Measurements from ENCODE around the gene SEMA5B. TPM values are rescaled to one million over a fixed set of nuclear protein-coding genes. Genes with fewer than 3 reads are reported as not detected.

Gene SEMA5B
- total RNA-seq, 1 experiment from 2014 or later: 9.4 TPM

DNA sequence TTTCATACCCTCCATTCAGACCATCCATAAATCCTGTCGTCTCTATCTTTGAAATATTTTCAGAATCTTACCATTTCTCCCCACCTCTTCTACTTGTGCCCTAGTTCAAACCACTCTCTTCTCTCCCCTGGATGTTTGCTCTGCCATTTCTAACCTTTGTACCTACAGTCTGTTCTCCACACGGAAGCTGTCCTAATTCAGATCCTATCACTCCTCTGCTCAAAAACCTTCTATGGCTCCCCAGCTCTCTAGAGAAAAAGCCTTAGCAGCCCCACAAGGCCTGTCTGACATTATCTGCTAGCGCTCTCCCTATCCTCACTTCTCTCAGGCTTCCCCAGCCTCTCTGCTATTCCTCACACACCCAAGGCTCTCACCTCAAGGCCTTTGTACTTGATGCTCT lies 4.5 kb upstream of the SEMA5B start:
- H2AFZ ChIP-seq (ENCODE audit: low read length): no peak overlapping the region
- no peak overlapping the region for H3K4ac ChIP-seq (ENCODE audit: low read depth, low read length)
- no peaks in the 10 kb centered on the region for H4K20me1 ChIP-seq (ENCODE audit: control insufficient read depth, insufficient read depth, insufficient read length)
- no peaks in the 10 kb centered on the region for H3K79me1 ChIP-seq (ENCODE audit: insufficient read depth, low read depth, low read length, poor library complexity, severe bottlenecking)
- no peaks in the 10 kb centered on the region for H3K9me3 ChIP-seq (ENCODE audit: control insufficient read depth, low read depth, low read length)
- Mint-ChIP-seq H3K4me1 (peaks cover 16 to 21% of the 10 kb centered on the region in 2 experiments), H3K27ac (no peak overlapping the region), H3K27me3 (ENCODE audit: low read depth) (peaks cover 7% of the 10 kb centered on the region), H3K4me3 (no peak overlapping the region), H3K36me3 (ENCODE audit: insufficient read depth in 1 of 3, low read depth in 3 of 3) (no peaks in the 10 kb centered on the region), H3K9me3 (no peaks in the 10 kb centered on the region)
- H3K56ac ChIP-seq (ENCODE audit: insufficient read length, low read depth, low read length): no peak overlapping the region
- H2BK12ac ChIP-seq (ENCODE audit: insufficient read length, low read depth, low read length): no peak overlapping the region
- no peak overlapping the region for H3K23ac ChIP-seq (ENCODE audit: insufficient read length, low read depth, low read length)
- no peak overlapping the region for H3T11ph ChIP-seq (ENCODE audit: low read length)
- no peak overlapping the region for H3K9ac ChIP-seq (ENCODE audit: extremely low read depth, insufficient read length, low read length)
- H2BK20ac ChIP-seq (ENCODE audit: low read depth, low read length, poor library complexity, severe bottlenecking): no peak overlapping the region
- no peak overlapping the region for H3K14ac ChIP-seq (ENCODE audit: insufficient read depth, low read length)
- no peak overlapping the region for H2BK5ac ChIP-seq (ENCODE audit: insufficient read length, low read length)
- WGBS (ENCODE audit: extremely low coverage, insufficient read length, low lambda C conversion rate): no CpG with 5 or more reads among the region's 3 CpGs
- H4K91ac ChIP-seq (ENCODE audit: insufficient read length, low read depth, low read length): no peak overlapping the region
- no peak overlapping the region for H3K18ac ChIP-seq (ENCODE audit: insufficient read length, low read depth, low read length)
- TF ChIP-seq, protein P1, sequence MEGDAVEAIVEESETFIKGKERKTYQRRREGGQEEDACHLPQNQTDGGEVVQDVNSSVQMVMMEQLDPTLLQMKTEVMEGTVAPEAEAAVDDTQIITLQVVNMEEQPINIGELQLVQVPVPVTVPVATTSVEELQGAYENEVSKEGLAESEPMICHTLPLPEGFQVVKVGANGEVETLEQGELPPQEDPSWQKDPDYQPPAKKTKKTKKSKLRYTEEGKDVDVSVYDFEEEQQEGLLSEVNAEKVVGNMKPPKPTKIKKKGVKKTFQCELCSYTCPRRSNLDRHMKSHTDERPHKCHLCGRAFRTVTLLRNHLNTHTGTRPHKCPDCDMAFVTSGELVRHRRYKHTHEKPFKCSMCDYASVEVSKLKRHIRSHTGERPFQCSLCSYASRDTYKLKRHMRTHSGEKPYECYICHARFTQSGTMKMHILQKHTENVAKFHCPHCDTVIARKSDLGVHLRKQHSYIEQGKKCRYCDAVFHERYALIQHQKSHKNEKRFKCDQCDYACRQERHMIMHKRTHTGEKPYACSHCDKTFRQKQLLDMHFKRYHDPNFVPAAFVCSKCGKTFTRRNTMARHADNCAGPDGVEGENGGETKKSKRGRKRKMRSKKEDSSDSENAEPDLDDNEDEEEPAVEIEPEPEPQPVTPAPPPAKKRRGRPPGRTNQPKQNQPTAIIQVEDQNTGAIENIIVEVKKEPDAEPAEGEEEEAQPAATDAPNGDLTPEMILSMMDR (conservative IDR thresholded peaks at IDR 0.05): no peak
- no peak overlapping the region for H2BK15ac ChIP-seq (ENCODE audit: low read depth, low read length)
- no peak overlapping the region for H3K27ac ChIP-seq (ENCODE audit: insufficient read length, low read depth, low read length)
- H4K8ac ChIP-seq (replicated peaks; ENCODE audit: insufficient read length, low read depth, low read length): no peak overlapping the region
- peaks cover 9% of the 10 kb centered on the region for H3K23me2 ChIP-seq (ENCODE audit: insufficient read length, low read depth, low read length, poor library complexity, severe bottlenecking)
- H3K27me3 ChIP-seq (ENCODE audit: insufficient read depth, low read length): peaks cover 4% of the 10 kb centered on the region
- peaks cover 2% of the 10 kb centered on the region; the same call in 1 of the 2 replicates for H3K4me1 ChIP-seq (ENCODE audit: insufficient read depth, low read length)
- DNase-seq: no peak
- H2AK5ac ChIP-seq (ENCODE audit: insufficient read length, low read length): no peak overlapping the region
- no peak overlapping the region for H4K5ac ChIP-seq (ENCODE audit: insufficient read length, low read depth, low read length)
- H3K79me2 ChIP-seq (ENCODE audit: insufficient read depth, low read length): no peaks in the 10 kb centered on the region
- H3K4me2 ChIP-seq (ENCODE audit: insufficient read depth, insufficient read length, low read length): no peak overlapping the region
- H2BK120ac ChIP-seq (ENCODE audit: low read depth, low read length, poor library complexity, severe bottlenecking): no peak overlapping the region

All from H9 (cell line).